Neural cell (in vitro differentiated cells): Measurements from ENCODE around the gene BICRAL. TPM values are rescaled to one million over a fixed set of nuclear protein-coding genes. Genes with fewer than 3 reads are reported as not detected.

ENCODE experiments used
- H2AFZ ChIP-seq: fragments of 200-600, 300-800 bp; sonication (generic), shearing (Covaris generic); 2 replicates; pipeline ENCODE4 v1.6.0; 2014; ENCODE audit warnings: low read depth, mild to moderate bottlenecking, antibody characterized with exemption, low read length, moderate library complexity
- H3F3A ChIP-seq: fragments of 200-600 bp; shearing (Covaris generic); 2 replicates; pipeline ENCODE4 v1.6.1; 2016; ENCODE audit warnings: mild to moderate bottlenecking, moderate library complexity, mixed read lengths, antibody characterized with exemption, low read length; ENCODE audit not compliant: insufficient read depth, poor library complexity, severe bottlenecking
- H3K27ac ChIP-seq: fragments of 200-600, 300-800 bp; sonication (generic), shearing (Covaris generic); 2 replicates; pipeline ENCODE4 v1.5.1; 2014; ENCODE audit warnings: mild to moderate bottlenecking, low read length, moderate library complexity
- H3K27me3 ChIP-seq: fragments of 300-800, 200-600 bp; sonication (generic), shearing (Covaris generic); 2 replicates; pipeline ENCODE4 v1.6.0; 2014; ENCODE audit warnings: mild to moderate bottlenecking, low read depth, low read length, moderate library complexity; ENCODE audit not compliant: insufficient read depth
- H3K36me3 ChIP-seq: fragments of 300-800, 200-600 bp; sonication (generic), shearing (Covaris generic); 2 replicates; pipeline ENCODE4 v1.5.1; 2014; ENCODE audit warnings: mild to moderate bottlenecking, antibody characterized with exemption, low read length, moderate library complexity; ENCODE audit not compliant: insufficient read depth
- H3K4me2 ChIP-seq: fragments of 300-800, 200-600 bp; sonication (generic), shearing (Covaris generic); 2 replicates; pipeline ENCODE4 v1.6.0; 2014; ENCODE audit warnings: mild to moderate bottlenecking, low read length
- H3K4me3 ChIP-seq: fragments of 300-800, 200-600 bp; sonication (generic), shearing (Covaris generic); 2 replicates; pipeline ENCODE4 v1.5.1; 2014; ENCODE audit warnings: mild to moderate bottlenecking, low read length, moderate library complexity
- H3K79me2 ChIP-seq: fragments of 200-600 bp; shearing (Covaris generic); replicated peaks from 2 replicates; pipeline ENCODE4 v1.6.0; 2014; ENCODE audit warnings: mild to moderate bottlenecking, low read length, moderate library complexity; ENCODE audit not compliant: insufficient read depth
- H3K9ac ChIP-seq: fragments of 300-800, 200-600 bp; sonication (generic), shearing (Covaris generic); 2 replicates; pipeline ENCODE4 v1.6.1; 2016; ENCODE audit warnings: mild to moderate bottlenecking, low read length, mixed read lengths
- H3K9me2 ChIP-seq: fragments of 200-600 bp; shearing (Covaris generic); 2 replicates; pipeline ENCODE4 v1.6.1; 2016; ENCODE audit warnings: mild to moderate bottlenecking, low read length, mixed read lengths; ENCODE audit not compliant: insufficient read depth
- H3K9me3 ChIP-seq: fragments of 200-600, 300-800 bp; sonication (generic), shearing (Covaris generic); 2 replicates; pipeline ENCODE4 v1.6.1; 2016; ENCODE audit warnings: mild to moderate bottlenecking, mixed run types, low read length, moderate library complexity, mixed read lengths
- H4K20me1 ChIP-seq: fragments of 200-600 bp; shearing (Covaris generic); 2 replicates; pipeline ENCODE4 v1.6.1; 2016; ENCODE audit warnings: mild to moderate bottlenecking, mixed run types; ENCODE audit not compliant: insufficient read depth
- EP300 ChIP-seq: fragments of 450-650 bp; conservative IDR thresholded peaks from 2 replicates; pipeline ENCODE4 v1.6.1; 2014; ENCODE audit warnings: antibody characterized with exemption, mild to moderate bottlenecking, moderate library complexity; ENCODE audit not compliant: poor library complexity, severe bottlenecking
- EZH2 ChIP-seq: fragments of 200-600, 300-800 bp; shearing (Covaris generic), sonication (generic); IDR thresholded peaks from 2 replicates; pipeline ENCODE4 v1.6.1; 2014; ENCODE audit warnings: antibody characterized with exemption, low read length, borderline replicate concordance, mild to moderate bottlenecking; ENCODE audit not compliant: insufficient read depth, poor library complexity, severe bottlenecking
- MXI1 ChIP-seq: fragments of 450-650 bp; conservative IDR thresholded peaks from 2 replicates; pipeline ENCODE4 v1.6.1; 2014; ENCODE audit warnings: antibody characterized with exemption, mild to moderate bottlenecking; ENCODE audit not compliant: poor library complexity, severe bottlenecking
- POLR2AphosphoS5 ChIP-seq: IDR thresholded peaks from 2 replicates; pipeline ENCODE4 v1.6.1; 2012
- RAD21 ChIP-seq: fragments of 450-650 bp; conservative IDR thresholded peaks from 2 replicates; pipeline ENCODE4 v1.6.1; 2014; ENCODE audit warnings: antibody characterized with exemption, mild to moderate bottlenecking, moderate library complexity
- SMC3 ChIP-seq: fragments of 450-650 bp; conservative IDR thresholded peaks from 2 replicates; pipeline ENCODE4 v1.6.1; 2014; ENCODE audit warnings: antibody characterized with exemption, mild to moderate bottlenecking, moderate library complexity; ENCODE audit not compliant: poor library complexity
- TAF1 ChIP-seq: IDR thresholded peaks from 2 replicates; pipeline ENCODE4 v1.6.1; 2012; ENCODE audit warnings: low read depth
- polyA plus RNA-seq: library from polyadenylated mRNA; depleted of rRNA; stranded (reverse); fragments of >200 nt; gene quantifications from 2 replicates; pipeline ENCODE4 v1.2.3, GENCODE V29; 2014
- TF ChIP-seq, protein P1 (sequence below): fragments of 450-650 bp; IDR thresholded peaks from 2 replicates; pipeline ENCODE4 v1.5.1; 2014; ENCODE audit warnings: antibody characterized with exemption, mild to moderate bottlenecking, moderate library complexity; ENCODE audit not compliant: poor library complexity, severe bottlenecking
- TF ChIP-seq, protein P2 (sequence below): IDR thresholded peaks from 2 replicates; pipeline ENCODE4 v1.6.1; 2012; ENCODE audit warnings: borderline replicate concordance

The BICRAL gene
- polyA plus RNA-seq, 1 donor from 2014 or later, result 6.7 TPM

DNA sequence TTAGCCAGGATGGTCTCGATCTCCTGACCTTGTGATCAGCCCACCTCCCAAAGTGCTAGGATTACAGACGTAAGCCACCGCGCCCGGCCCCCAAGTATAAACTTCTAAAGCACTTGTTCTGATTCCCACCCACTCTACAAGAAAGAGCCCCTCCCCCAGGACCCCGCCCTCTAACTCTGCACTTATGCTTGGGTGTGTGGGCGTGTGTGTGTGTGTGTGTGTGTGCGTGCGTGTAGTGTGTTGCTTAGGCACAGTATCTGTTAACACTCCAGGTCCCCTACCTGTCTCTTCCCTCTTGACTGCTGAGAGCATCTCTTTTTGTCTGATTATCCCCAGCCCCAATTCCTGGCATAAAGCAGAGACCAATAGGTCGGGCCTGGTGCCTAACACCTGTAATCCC is 128.0 kb downstream of the BICRAL start:
- H3K9me2 ChIP-seq, result no peaks in the 10 kb centered on the region
- H3F3A ChIP-seq, result no peaks in the 10 kb centered on the region
- no peaks in the 10 kb centered on the region for H3K27me3 ChIP-seq
- H3K36me3 ChIP-seq, result no peaks in the 10 kb centered on the region
- no peak overlapping the region for H3K4me3 ChIP-seq
- no peak overlapping the region for H3K4me2 ChIP-seq
- TF ChIP-seq POLR2AphosphoS5, result no peak
- no peak for TF ChIP-seq MXI1
- TF ChIP-seq SMC3, result no peak
- TF ChIP-seq RAD21, result no peak
- no peak for TF ChIP-seq TAF1
- TF ChIP-seq EZH2, result no peak
- TF ChIP-seq EP300, result no peak
- TF ChIP-seq, protein P1, sequence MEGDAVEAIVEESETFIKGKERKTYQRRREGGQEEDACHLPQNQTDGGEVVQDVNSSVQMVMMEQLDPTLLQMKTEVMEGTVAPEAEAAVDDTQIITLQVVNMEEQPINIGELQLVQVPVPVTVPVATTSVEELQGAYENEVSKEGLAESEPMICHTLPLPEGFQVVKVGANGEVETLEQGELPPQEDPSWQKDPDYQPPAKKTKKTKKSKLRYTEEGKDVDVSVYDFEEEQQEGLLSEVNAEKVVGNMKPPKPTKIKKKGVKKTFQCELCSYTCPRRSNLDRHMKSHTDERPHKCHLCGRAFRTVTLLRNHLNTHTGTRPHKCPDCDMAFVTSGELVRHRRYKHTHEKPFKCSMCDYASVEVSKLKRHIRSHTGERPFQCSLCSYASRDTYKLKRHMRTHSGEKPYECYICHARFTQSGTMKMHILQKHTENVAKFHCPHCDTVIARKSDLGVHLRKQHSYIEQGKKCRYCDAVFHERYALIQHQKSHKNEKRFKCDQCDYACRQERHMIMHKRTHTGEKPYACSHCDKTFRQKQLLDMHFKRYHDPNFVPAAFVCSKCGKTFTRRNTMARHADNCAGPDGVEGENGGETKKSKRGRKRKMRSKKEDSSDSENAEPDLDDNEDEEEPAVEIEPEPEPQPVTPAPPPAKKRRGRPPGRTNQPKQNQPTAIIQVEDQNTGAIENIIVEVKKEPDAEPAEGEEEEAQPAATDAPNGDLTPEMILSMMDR, result no peak
- no peak overlapping the region for H3K9ac ChIP-seq
- no peaks in the 10 kb centered on the region for H4K20me1 ChIP-seq
- H2AFZ ChIP-seq, result no peak overlapping the region
- no peak overlapping the region for H3K27ac ChIP-seq
- no peaks in the 10 kb centered on the region for H3K9me3 ChIP-seq
- H3K79me2 ChIP-seq, result no peaks in the 10 kb centered on the region

DNA sequence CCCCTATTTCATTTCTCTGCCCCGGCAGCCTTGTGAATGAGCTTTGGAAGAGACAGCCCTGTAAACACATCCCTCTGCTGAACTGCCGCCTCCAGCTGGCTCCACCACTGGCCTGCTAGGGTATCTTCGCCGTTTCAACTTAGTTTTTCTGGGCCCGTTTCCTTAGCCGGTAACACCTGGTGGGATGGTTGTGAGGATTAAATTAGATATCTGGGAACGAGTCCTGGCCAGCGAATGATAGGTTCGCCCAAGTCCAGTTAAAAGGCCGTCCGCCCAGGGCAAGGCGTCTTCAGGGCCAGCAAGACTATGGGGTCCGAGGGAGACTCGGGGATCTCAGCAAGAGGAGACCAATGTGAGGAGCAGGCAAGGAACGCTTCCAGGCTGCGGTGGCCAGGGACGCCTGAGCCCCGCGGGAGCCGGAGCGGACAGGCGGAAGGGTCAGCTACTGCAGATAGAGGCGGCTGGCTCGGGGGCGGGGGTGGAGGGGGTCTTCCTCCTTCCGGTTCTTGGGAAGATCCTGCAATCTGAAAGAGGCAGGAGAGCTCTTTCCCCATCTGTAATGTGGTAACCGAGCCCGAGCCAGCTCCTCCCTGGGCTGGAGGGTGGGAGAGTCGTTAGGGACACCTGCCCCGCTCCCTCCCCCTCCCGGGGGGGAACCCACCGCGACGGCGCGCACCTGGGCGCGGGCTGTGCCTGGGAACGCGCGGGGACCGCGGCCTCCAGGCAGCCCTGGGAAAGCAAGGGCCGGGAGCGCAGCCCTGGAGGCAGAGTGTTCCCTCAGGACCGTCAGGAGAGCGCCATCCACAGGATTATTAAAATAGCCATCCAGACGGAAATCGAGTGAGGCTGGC is 129.5 kb downstream of the BICRAL start:
- Histone ChIP-seq H3K9ac (no peak overlapping the region), H3F3A (no peaks in the 10 kb centered on the region), H3K4me2 (no peak overlapping the region), H3K27ac (no peak overlapping the region), H3K79me2 (no peaks in the 10 kb centered on the region), H3K27me3 (no peaks in the 10 kb centered on the region), H4K20me1 (no peaks in the 10 kb centered on the region), H2AFZ (no peak overlapping the region), H3K9me3 (no peaks in the 10 kb centered on the region), H3K9me2 (no peaks in the 10 kb centered on the region), H3K4me3 (no peak overlapping the region), H3K36me3 (no peaks in the 10 kb centered on the region)
- TF ChIP-seq, protein P1, result no peak
- TF ChIP-seq MXI1, result no peak
- TF ChIP-seq RAD21, result no peak
- TF ChIP-seq TAF1, result no peak
- TF ChIP-seq SMC3, result no peak
- TF ChIP-seq EP300, result no peak
- TF ChIP-seq POLR2AphosphoS5, result no peak
- TF ChIP-seq, protein P2, sequence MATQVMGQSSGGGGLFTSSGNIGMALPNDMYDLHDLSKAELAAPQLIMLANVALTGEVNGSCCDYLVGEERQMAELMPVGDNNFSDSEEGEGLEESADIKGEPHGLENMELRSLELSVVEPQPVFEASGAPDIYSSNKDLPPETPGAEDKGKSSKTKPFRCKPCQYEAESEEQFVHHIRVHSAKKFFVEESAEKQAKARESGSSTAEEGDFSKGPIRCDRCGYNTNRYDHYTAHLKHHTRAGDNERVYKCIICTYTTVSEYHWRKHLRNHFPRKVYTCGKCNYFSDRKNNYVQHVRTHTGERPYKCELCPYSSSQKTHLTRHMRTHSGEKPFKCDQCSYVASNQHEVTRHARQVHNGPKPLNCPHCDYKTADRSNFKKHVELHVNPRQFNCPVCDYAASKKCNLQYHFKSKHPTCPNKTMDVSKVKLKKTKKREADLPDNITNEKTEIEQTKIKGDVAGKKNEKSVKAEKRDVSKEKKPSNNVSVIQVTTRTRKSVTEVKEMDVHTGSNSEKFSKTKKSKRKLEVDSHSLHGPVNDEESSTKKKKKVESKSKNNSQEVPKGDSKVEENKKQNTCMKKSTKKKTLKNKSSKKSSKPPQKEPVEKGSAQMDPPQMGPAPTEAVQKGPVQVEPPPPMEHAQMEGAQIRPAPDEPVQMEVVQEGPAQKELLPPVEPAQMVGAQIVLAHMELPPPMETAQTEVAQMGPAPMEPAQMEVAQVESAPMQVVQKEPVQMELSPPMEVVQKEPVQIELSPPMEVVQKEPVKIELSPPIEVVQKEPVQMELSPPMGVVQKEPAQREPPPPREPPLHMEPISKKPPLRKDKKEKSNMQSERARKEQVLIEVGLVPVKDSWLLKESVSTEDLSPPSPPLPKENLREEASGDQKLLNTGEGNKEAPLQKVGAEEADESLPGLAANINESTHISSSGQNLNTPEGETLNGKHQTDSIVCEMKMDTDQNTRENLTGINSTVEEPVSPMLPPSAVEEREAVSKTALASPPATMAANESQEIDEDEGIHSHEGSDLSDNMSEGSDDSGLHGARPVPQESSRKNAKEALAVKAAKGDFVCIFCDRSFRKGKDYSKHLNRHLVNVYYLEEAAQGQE, result no peak
- TF ChIP-seq EZH2, result no peak
